B cell (primary cell): ENCODE results near the gene SELENBP1. TPM values are rescaled to one million over a fixed set of nuclear protein-coding genes. Genes with fewer than 3 reads are reported as not detected.

ENCODE experiments used
- ATAC-seq: fragments of 200-7000 bp; cut with Tn5 transposase; one replicate; pipeline ENCODE4 v1.10.0; 2021; ENCODE audit warnings: low read depth, mild to moderate bottlenecking, moderate number of reproducible peaks, moderate library complexity
- CTCF ChIA-PET: fragments of 350-600 bp; sonication (Branson Sonifier 250); formaldehyde crosslinking; loops from one replicate; lab custom pipeline; 2021; ENCODE audit warnings: antibody characterized with exemption, inconsistent platforms; lab: Charles Lee
- POLR2A ChIA-PET: fragments of 350-600 bp; sonication (Branson Sonifier 250); formaldehyde crosslinking; loops from one replicate; lab custom pipeline; 2021; ENCODE audit warnings: antibody characterized with exemption; lab: Charles Lee
- DNase-seq: peaks from one replicate; pipeline ENCODE4 v3.0.0; 2013
- H2AFZ ChIP-seq: 2 replicates; pipeline ENCODE4 v1.6.1; 2012; ENCODE audit warnings: mild to moderate bottlenecking, low read depth, low read length; ENCODE audit not compliant: insufficient read depth, poor library complexity, severe bottlenecking
- H3K27ac ChIP-seq, 2 donors: 1 replicate in 1 of 2; 2 replicates in 1 of 2; pipeline ENCODE4 v1.5.1; 2012 to 2013; ENCODE audit warnings: low read length in 2 of 2, mild to moderate bottlenecking in 2 of 2, moderate library complexity in 1 of 2
- H3K27me3 ChIP-seq, 4 experiments: fragments of 200-600 bp in 1 of 4; sonication (generic) in 1 of 4; replicated peaks in 1 of 4; 1 replicate in 2 of 4; 2 replicates in 2 of 4; pipeline versions ENCODE4 v1.6.1 to v1.7.0; 2013 to 2016; ENCODE audit warnings: low read length in 3 of 4, mild to moderate bottlenecking in 2 of 4, mixed read lengths in 1 of 4, moderate library complexity in 1 of 4; ENCODE audit not compliant: insufficient read depth in 4 of 4, control insufficient read depth in 3 of 4; ENCODE audit errors: control extremely low read depth in 1 of 4
- H3K36me3 ChIP-seq, 2 experiments: replicated peaks in 1 of 2; 1 replicate in 1 of 2; 2 replicates in 1 of 2; pipeline versions ENCODE4 v1.6.1 to v1.7.1; 2013; ENCODE audit warnings: low read length in 1 of 2; ENCODE audit not compliant: insufficient read depth in 2 of 2, control insufficient read depth in 1 of 2; ENCODE audit errors: control extremely low read depth in 1 of 2, extremely low read depth in 1 of 2
- H3K4me1 ChIP-seq, 2 donors: fragments of 200-600 bp in 1 of 2; sonication (generic) in 1 of 2; 1 replicate in 1 of 2; 2 replicates in 1 of 2; pipeline versions ENCODE4 v1.5.1 to v1.6.1; 2013 to 2017; ENCODE audit warnings: low read length in 2 of 2; ENCODE audit not compliant: control insufficient read depth in 2 of 2, insufficient read depth in 2 of 2
- H3K4me2 ChIP-seq: replicated peaks from 2 replicates; pipeline ENCODE3; 2012; ENCODE audit warnings: mild to moderate bottlenecking, low read depth, low read length; ENCODE audit not compliant: poor library complexity, severe bottlenecking
- H3K4me3 ChIP-seq, 5 experiments: fragments of 200-600 bp in 1 of 5; sonication (generic) in 1 of 5; 1 replicate in 3 of 5; 2 replicates in 2 of 5; pipeline versions ENCODE4 v1.5.1 to v1.7.0; 2011 to 2016; ENCODE audit warnings: low read length in 4 of 5, mild to moderate bottlenecking in 4 of 5, low read depth in 2 of 5, control low read depth in 1 of 5, moderate library complexity in 1 of 5; ENCODE audit not compliant: insufficient read depth in 1 of 5; ENCODE audit errors: control extremely low read depth in 1 of 5, extremely low read depth in 1 of 5
- H3K79me2 ChIP-seq: fragments of 200-600 bp; sonication (generic); one replicate; pipeline ENCODE4 v1.6.0; 2016; ENCODE audit warnings: low read length; ENCODE audit not compliant: control insufficient read depth, insufficient read depth
- H3K9ac ChIP-seq: fragments of 200-600 bp; sonication (generic); 2 replicates; pipeline ENCODE4 v1.6.1; 2017; ENCODE audit warnings: mild to moderate bottlenecking, low read length, moderate library complexity
- H3K9me3 ChIP-seq, 3 donors: one replicate each; pipeline versions ENCODE4 v1.6.1 to v1.7.1; 2013; ENCODE audit warnings: low read length in 2 of 3; ENCODE audit not compliant: control insufficient read depth in 2 of 3, insufficient read depth in 1 of 3; ENCODE audit errors: control extremely low read depth in 1 of 3
- H4K20me1 ChIP-seq: 2 replicates; pipeline ENCODE4 v1.6.0; 2012; ENCODE audit warnings: mild to moderate bottlenecking, low read length; ENCODE audit not compliant: insufficient read depth, control insufficient read depth, poor library complexity, severe bottlenecking
- H3K27ac Mint-ChIP-seq: one replicate; pipeline ENCODE4 v1.8.0; 2021; ENCODE audit warnings: mixed read lengths
- H3K27me3 Mint-ChIP-seq: one replicate; pipeline ENCODE4 v1.8.0; 2021; ENCODE audit warnings: mixed read lengths
- H3K4me1 Mint-ChIP-seq: one replicate; pipeline ENCODE4 v1.8.0; 2021; ENCODE audit warnings: mixed read lengths
- H3K4me3 Mint-ChIP-seq: one replicate; pipeline ENCODE4 v1.8.0; 2021; ENCODE audit warnings: mixed read lengths
- H3K9me3 Mint-ChIP-seq: one replicate; pipeline ENCODE4 v1.8.0; 2022; ENCODE audit warnings: mixed read lengths; ENCODE audit not compliant: insufficient read depth
- CTCF ChIP-seq: fragments of 200-600 bp; IDR thresholded peaks from one replicate; pipeline ENCODE4 v1.8.0; 2022; ENCODE audit warnings: antibody characterized with exemption, mild to moderate bottlenecking
- EZH2 ChIP-seq: IDR thresholded peaks from 2 replicates; pipeline ENCODE4 v1.6.1; 2012; ENCODE audit warnings: borderline replicate concordance, low read depth, mild to moderate bottlenecking, moderate library complexity, low read length; ENCODE audit not compliant: insufficient read depth, poor library complexity, severe bottlenecking
- WGBS: methylation state at CpG from one replicate; pipeline ENCODE4 v1.1.5; 2013; ENCODE audit warnings: missing lambda C conversion rate; ENCODE audit not compliant: insufficient coverage; 5-methylcytosine and 5-hydroxymethylcytosine counted together
- intact Hi-C: fragments of 100-400 bp; cut with micrococcal nuclease; formaldehyde crosslinking; loops from one replicate; pipeline ENCODE4 v1.10.0; 2022
- polyA plus RNA-seq: library from polyadenylated mRNA; depleted of rRNA; stranded (reverse); fragments of >200 nt; gene quantifications from 2 replicates; pipeline ENCODE4 v1.2.3, GENCODE V29; 2012
- total RNA-seq, 2 donors: library from RNA; stranded (reverse); fragments of 120-200 nt in 1 of 2; gene quantifications; 1 replicate in 1 of 2; 2 replicates in 1 of 2; pipeline versions ENCODE4 v1.2.3 to v1.2.4, GENCODE V29; 2013 to 2022

The SELENBP1 gene
- total and polyA plus RNA-seq, 2 donors (not counting 1 experiment from before 2014, with no cell fraction given): 0.37 TPM; not detected in 1

- Histone ChIP-seq H3K27ac (peak overlapping the region; percentile 88 to 95), H3K4me1 (peaks cover 8 to 21% of the 10 kb centered on the region in 2 donors), H3K4me2 (no peak overlapping the region), H4K20me1 (peaks cover 12% of the 10 kb centered on the region), H3K4me3 (no peak overlapping the region), H3K36me3 (peaks cover 2 to 48% of the 10 kb centered on the region in 2 experiments), H3K9me3 (no peaks in the 10 kb centered on the region), H3K79me2 (peaks cover 14% of the 10 kb centered on the region), H3K9ac (no peak overlapping the region), H3K27me3 (no peaks in the 10 kb centered on the region), H2AFZ (no peak overlapping the region)
- ChIA-PET CTCF (interaction anchor here (6.2 kb wide), 1 partner anchor 100 kb away, joined by 28 read pairs; no protein-coding TSS in a partner anchor), POLR2A (no interaction called here)
- H3K27me3 Mint-ChIP-seq: no peaks in the 10 kb centered on the region
- no peak overlapping the region for H3K27ac Mint-ChIP-seq
- H3K4me3 Mint-ChIP-seq: peak overlapping the region; percentile 93
- 98% methylated on average over 12 of the region's 13 CpGs for WGBS
- TF ChIP-seq EZH2 (no peak), CTCF (no peak)
- ATAC-seq: no peak
- intact Hi-C loops: no loop called here
- H3K4me1 Mint-ChIP-seq: peaks cover 26% of the 10 kb centered on the region
- DNase-seq: no peak
- no peaks in the 10 kb centered on the region for H3K9me3 Mint-ChIP-seq
Measured at GRCh38 chr1:151401125-151401788, 28.8 kb upstream of the SELENBP1 start.
